NCI-H1092 treated with DMSO at 0.1 percent for 48 hours (cell line): ENCODE measurements around the gene SH3TC2.

Source experiments
- DNase-seq: peaks from one replicate; lab custom pipeline; 2025; lab: John Stamatoyannopoulos, UW

The SH3TC2 gene

GRCh38 chr5:148970876-148971275 lies 92.0 kb downstream of the SH3TC2 start:
- no peak for DNase-seq

GRCh38 chr5:148970228-148970627 lies 92.6 kb downstream of the SH3TC2 start:
- DNase-seq, result peak; percentile 51

GRCh38 chr5:148969291-148969690 lies 93.6 kb downstream of the SH3TC2 start:
- no peak for DNase-seq

GRCh38 chr5:148968311-148968710 lies 94.6 kb downstream of the SH3TC2 start:
- no peak for DNase-seq

- DNase-seq, result no peak
Observed at GRCh38 chr5:148967783-148968182, 95.1 kb downstream of the SH3TC2 start.

GRCh38 chr5:148966938-148967337 lies 95.9 kb downstream of the SH3TC2 start:
- DNase-seq, result no peak

- no peak for DNase-seq
Observed at GRCh38 chr5:148966348-148966747, 96.5 kb downstream of the SH3TC2 start.

- no peak for DNase-seq
Observed at GRCh38 chr5:148965511-148966265, 97.2 kb downstream of the SH3TC2 start.

GRCh38 chr5:148963664-148964063 lies 99.2 kb downstream of the SH3TC2 start:
- DNase-seq, result no peak

- no peak for DNase-seq
Observed at GRCh38 chr5:148962761-148963324, 100.0 kb downstream of the SH3TC2 start.

- DNase-seq, result no peak
Observed at GRCh38 chr5:148962200-148962550, 100.7 kb downstream of the SH3TC2 start.

GRCh38 chr5:148961261-148962199 lies 101.3 kb downstream of the SH3TC2 start:
- no peak for DNase-seq

- no peak for DNase-seq
Observed at GRCh38 chr5:148960070-148960769, 102.6 kb downstream of the SH3TC2 start.

- DNase-seq, result peak; percentile 11
Observed at GRCh38 chr5:148957591-148958202, 105.2 kb downstream of the SH3TC2 start.

GRCh38 chr5:148956477-148957385 lies 106.1 kb downstream of the SH3TC2 start:
- DNase-seq, result no peak
